Adrenal gland (tissue), 12 donors: ENCODE measurements around the gene ABHD13. TPM values are rescaled to one million over a fixed set of nuclear protein-coding genes. Genes with fewer than 3 reads are reported as not detected.

Experiments used
- DNase-seq, 7 donors: peaks; one replicate each; pipeline ENCODE4 v3.0.0-alpha.2; 2019 to 2020
- H3K27ac ChIP-seq, 5 donors: fragments of 200-600 bp; sonication (generic) in 4 of 5; 1 replicate in 3 of 5; 2 replicates in 2 of 5; pipeline versions ENCODE4 v1.5.1 to v1.8.0; 2016 to 2020; ENCODE audit warnings: mild to moderate bottlenecking in 1 of 5
- H3K27me3 ChIP-seq: fragments of 200-600 bp; 2 replicates; pipeline ENCODE4 v1.8.0; 2021
- H3K36me3 ChIP-seq, 2 donors: fragments of 200-600 bp; replicated peaks in 1 of 2; 1 replicate in 1 of 2; 2 replicates in 1 of 2; pipeline versions ENCODE4 v1.5.1 to v1.8.0; 2018 to 2022
- H3K4me1 ChIP-seq, 2 donors: fragments of 200-600 bp; replicated peaks in 1 of 2; 1 replicate in 1 of 2; 2 replicates in 1 of 2; pipeline versions ENCODE4 v1.5.1 to v1.8.0; 2018 to 2021
- H3K4me3 ChIP-seq, 4 donors: fragments of 200-600 bp; sonication (generic) in 3 of 4; one replicate each; pipeline ENCODE4 v1.5.1; 2016 to 2018
- H3K9me3 ChIP-seq, 3 donors: fragments of 200-600 bp; sonication (generic) in 1 of 3; replicated peaks in 1 of 3; 1 replicate in 2 of 3; 2 replicates in 1 of 3; pipeline versions ENCODE4 v1.5.1 to v1.8.0; 2016 to 2021
- POLR2A ChIP-seq, 2 donors: fragments of 450-650 bp; IDR thresholded peaks; one replicate each; pipeline ENCODE4 v1.6.1; 2017; ENCODE audit warnings: antibody characterized with exemption in 2 of 2, mild to moderate bottlenecking in 2 of 2, moderate library complexity in 1 of 2
- WGBS, 4 donors: extraction: QIAGEN DNeasy Blood & Tissue Kit in 2 of 4; methylation state at CpG; one replicate each; pipeline versions ENCODE4 v1.1.5 to v1.1.7; 2013 to 2017; 5-methylcytosine and 5-hydroxymethylcytosine counted together
- intact Hi-C, 2 donors: fragments of 100-400 bp; cut with DNase I; formaldehyde crosslinking; loops; one replicate each; pipeline versions ENCODE4 v1.14.1 to v1.15.0; 2022 to 2023
- polyA plus RNA-seq, 3 donors: library from polyadenylated mRNA; stranded (reverse); fragments of 200-250 nt in 2 of 3; fragments of 350-450 nt in 1 of 3; fragmentation: Illumina TruSeq in 1 of 3; extraction: RNeasy Lipid Tissue Mini Kit (QIAGEN cat#74804) in 1 of 3; gene quantifications; one replicate each; pipeline ENCODE4 v1.2.3, GENCODE V29; 2013 to 2014
- total RNA-seq, 9 donors: library from RNA; depleted of rRNA in 4 of 9; stranded (reverse); fragments of >200 nt in 4 of 9; fragments of 120-200 nt in 1 of 9; fragmentation: NEBNext Ultra II Directional in 1 of 9; extraction: Animal tissue kit (Norgen Biotek cat#: 25700) in 1 of 9; gene quantifications; one replicate each; pipeline versions ENCODE4 v1.1.0 to v1.2.4, GENCODE V29; 2013 to 2023
- TF ChIP-seq, protein P1 (sequence below), 6 experiments: fragments of 450-650 bp in 4 of 6; fragments of 200-600 bp in 2 of 6; sonication (generic) in 1 of 6; IDR thresholded peaks; 1 replicate in 5 of 6; 2 replicates in 1 of 6; pipeline versions ENCODE4 v1.5.1 to v1.8.0; 2016 to 2021; ENCODE audit warnings: antibody characterized with exemption in 6 of 6, mild to moderate bottlenecking in 2 of 6, moderate library complexity in 1 of 6
- donor health status: healthy with polysubstance abuse.
- donor health status: Bipolar disorder and iron deficiency.
- donor health status: DM: yes; HTN: yes; CAD: no.
- donor health status: DM: no; HTN: no; CAD: no.
- donor health status: DM: no; HTN: no; CAD: no.
- donor health status: DM: yes; HTN: yes; CAD: no.

ABHD13 gene
- total and polyA plus RNA-seq, 12 donors, result 2.6 to 11.6 (median 8.3) TPM

DNA sequence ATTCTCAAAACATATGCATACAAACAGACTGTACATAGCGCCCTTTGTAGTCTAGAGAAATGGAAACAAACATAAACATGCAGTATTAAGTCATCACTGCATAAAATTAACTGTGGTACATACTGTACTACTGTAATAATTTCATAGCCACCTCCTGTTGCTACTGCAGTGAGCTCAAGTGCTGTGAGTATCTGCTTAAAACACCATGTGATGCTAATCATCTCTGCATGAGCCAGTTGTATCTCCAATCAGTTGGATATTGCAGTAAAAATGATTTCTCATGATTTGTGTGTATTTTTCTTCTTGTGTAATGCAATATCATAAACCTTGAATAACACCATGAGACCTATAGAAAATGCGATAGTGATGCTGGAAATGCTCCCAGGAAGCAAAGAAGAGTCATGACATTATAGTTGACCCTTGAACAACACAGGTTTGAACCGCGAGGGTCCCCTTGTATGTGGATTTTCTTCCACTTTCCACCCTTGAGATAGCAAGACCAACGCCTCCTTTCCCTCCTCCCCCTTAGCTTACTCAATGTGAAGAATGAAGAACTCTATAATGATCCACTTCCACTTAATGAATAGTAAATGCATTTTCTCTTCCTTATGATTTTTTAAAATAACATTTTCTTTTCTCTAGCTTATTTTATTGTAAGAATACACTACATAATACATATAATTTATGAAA, 55.4 kb downstream of the ABHD13 start:
- Histone ChIP-seq H3K36me3 (no peaks in the 10 kb centered on the region), H3K4me3 (no peak overlapping the region), H3K4me1 (peaks cover 12 to 31% of the 10 kb centered on the region in 2 donors), H3K27me3 (no peaks in the 10 kb centered on the region), H3K27ac (no peak overlapping the region), H3K9me3 (no peaks in the 10 kb centered on the region)
- TF ChIP-seq, protein P1, sequence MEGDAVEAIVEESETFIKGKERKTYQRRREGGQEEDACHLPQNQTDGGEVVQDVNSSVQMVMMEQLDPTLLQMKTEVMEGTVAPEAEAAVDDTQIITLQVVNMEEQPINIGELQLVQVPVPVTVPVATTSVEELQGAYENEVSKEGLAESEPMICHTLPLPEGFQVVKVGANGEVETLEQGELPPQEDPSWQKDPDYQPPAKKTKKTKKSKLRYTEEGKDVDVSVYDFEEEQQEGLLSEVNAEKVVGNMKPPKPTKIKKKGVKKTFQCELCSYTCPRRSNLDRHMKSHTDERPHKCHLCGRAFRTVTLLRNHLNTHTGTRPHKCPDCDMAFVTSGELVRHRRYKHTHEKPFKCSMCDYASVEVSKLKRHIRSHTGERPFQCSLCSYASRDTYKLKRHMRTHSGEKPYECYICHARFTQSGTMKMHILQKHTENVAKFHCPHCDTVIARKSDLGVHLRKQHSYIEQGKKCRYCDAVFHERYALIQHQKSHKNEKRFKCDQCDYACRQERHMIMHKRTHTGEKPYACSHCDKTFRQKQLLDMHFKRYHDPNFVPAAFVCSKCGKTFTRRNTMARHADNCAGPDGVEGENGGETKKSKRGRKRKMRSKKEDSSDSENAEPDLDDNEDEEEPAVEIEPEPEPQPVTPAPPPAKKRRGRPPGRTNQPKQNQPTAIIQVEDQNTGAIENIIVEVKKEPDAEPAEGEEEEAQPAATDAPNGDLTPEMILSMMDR (IDR thresholded peaks at IDR 0.05), result no peak
- TF ChIP-seq POLR2A (IDR thresholded peaks at IDR 0.05), result no peak
- DNase-seq, result no peak
- intact Hi-C loops, result no loop called here
- WGBS, 4 donors, result 81 to 90% (median 88%) methylated on average over 5 of the region's 5 CpGs

DNA sequence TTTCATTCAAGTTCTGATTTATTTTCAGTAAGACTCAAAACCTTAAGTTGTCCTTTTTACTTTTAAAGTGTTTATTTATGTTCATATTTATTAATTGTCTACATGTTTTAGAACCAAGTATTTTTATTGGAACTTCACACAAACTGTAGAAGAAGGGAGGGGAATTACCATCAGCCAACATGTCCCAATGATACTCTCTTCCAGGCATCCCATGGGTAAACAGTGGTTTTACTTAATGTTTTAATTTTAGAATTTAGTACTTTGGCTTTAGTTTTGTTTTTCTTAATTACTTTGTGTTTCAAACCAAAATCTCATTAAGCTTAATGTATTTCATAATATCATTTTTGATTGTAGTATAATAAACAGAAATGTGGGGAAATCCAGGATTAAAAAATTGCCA, 56.5 kb downstream of the ABHD13 start:
- Histone ChIP-seq H3K27me3 (no peaks in the 10 kb centered on the region), H3K36me3 (no peaks in the 10 kb centered on the region), H3K4me1 (peaks cover 12 to 21% of the 10 kb centered on the region in 2 donors), H3K9me3 (no peaks in the 10 kb centered on the region), H3K27ac (no peak overlapping the region), H3K4me3 (no peak overlapping the region)
- no peak for DNase-seq
- intact Hi-C loops, result no loop called here
- no peak for TF ChIP-seq POLR2A (IDR thresholded peaks at IDR 0.05)
- TF ChIP-seq, protein P1 (IDR thresholded peaks at IDR 0.05), result no peak

DNA sequence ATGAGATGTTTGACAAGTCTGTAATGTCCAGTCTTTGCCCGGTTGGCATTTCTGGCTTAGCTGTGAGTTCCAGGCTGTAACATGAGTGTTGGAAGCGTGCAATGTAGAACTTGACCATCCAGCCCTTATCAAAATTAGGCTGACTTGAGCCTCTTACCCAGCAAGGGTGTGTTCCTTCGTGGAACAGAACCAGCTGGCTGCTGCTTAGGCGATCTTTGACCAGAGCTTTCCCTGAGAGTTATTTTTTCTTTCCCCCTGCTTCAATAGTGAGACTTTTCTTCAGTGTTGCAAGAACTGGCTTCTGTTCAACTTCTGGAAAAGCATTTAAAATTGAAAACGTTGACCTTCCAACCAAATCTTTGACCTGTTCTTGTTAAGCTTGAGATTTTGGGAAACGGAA, 57.9 kb downstream of the ABHD13 start:
- TF ChIP-seq POLR2A (IDR thresholded peaks at IDR 0.05), result no peak
- TF ChIP-seq, protein P1 (IDR thresholded peaks at IDR 0.05), result no peak
- peak overlapping the region in 1 of 5 donors; percentile 33 for H3K27ac ChIP-seq
- H3K27me3 ChIP-seq, result no peaks in the 10 kb centered on the region
- WGBS, 4 donors, result 41 to 50% (median 47%) methylated on average over 6 of the region's 6 CpGs
- DNase-seq, result peak in 4 of 7 donors; percentile 10 to 46 (median 23)
- H3K4me1 ChIP-seq, result peaks cover 4 to 12% of the 10 kb centered on the region in 2 donors
- H3K36me3 ChIP-seq, result no peaks in the 10 kb centered on the region
- H3K9me3 ChIP-seq, result no peaks in the 10 kb centered on the region
- H3K4me3 ChIP-seq, result no peak overlapping the region
- intact Hi-C loops, result no loop called here

DNA sequence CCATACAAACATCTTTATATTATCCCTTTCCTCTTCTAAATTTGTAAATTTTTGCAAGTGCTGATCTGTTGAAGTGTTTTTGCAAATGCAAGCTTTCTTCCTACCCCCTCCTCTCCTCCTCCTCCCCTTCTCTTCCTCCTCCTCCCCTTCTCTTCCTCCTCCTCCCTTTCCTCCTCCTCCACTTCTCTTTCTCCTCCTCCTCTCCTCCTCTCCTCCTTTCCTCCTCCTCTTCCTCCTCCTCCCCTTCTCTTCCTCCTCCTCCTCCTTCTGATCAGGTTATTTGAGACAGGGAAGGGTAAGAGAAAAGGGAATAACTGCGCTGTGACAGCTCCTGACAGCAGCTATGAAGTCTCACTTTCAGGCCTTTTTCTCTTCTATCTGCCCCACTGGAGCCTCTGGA, 60.3 kb downstream of the ABHD13 start:
- intact Hi-C loops, result no loop called here
- WGBS, 4 donors, result 94 to 100% (median 97%) methylated on average over 1 of the region's 1 CpG

More for the DNA sequence above, 60.3 kb downstream of the ABHD13 start:
- H3K4me3 ChIP-seq, result no peak overlapping the region
- H3K36me3 ChIP-seq, result no peaks in the 10 kb centered on the region
- TF ChIP-seq, protein P1 (IDR thresholded peaks at IDR 0.05), result no peak
- no peak for TF ChIP-seq POLR2A (IDR thresholded peaks at IDR 0.05)
- H3K4me1 ChIP-seq, result peaks cover 0 to 4% of the 10 kb centered on the region in 2 donors
- H3K9me3 ChIP-seq, result no peaks in the 10 kb centered on the region
- H3K27ac ChIP-seq, result no peak overlapping the region
- H3K27me3 ChIP-seq, result no peaks in the 10 kb centered on the region
- no peak for DNase-seq
